Medulla oblongata (tissue), 1 donor: Measurements from ENCODE around the gene NUP98.
"Not testable (repeated sequence)": the region's sequence is repeated elsewhere in the genome, so short reads cannot be mapped to it uniquely, and the experiment has no call there.

Experiments
- DNase-seq: peaks from one replicate; pipeline ENCODE4 v3.0.0-alpha.2; 2015; ENCODE audit errors: extremely low spot score

Gene NUP98

GRCh38 chr11:3671334-3672254 lies 125.8 kb downstream of the NUP98 start, which contains the start of gene CHRNA10:
TSS of gene CHRNA10 (minus strand) at chr11:3671384. CDS start at chr11:3671312, 72 bp downstream.
- DNase-seq = no peak

GRCh38 chr11:3669742-3670183 lies 127.6 kb downstream of the NUP98 start:
- DNase-seq = no peak

- DNase-seq = no peak
These were observed 128.2 kb downstream of the NUP98 start for GRCh38 chr11:3669128-3669527.

GRCh38 chr11:3667149-3668035 lies 130.0 kb downstream of the NUP98 start:
- DNase-seq = no peak

- DNase-seq = no peak
These were observed 131.3 kb downstream of the NUP98 start for GRCh38 chr11:3666023-3666530.

DNA sequence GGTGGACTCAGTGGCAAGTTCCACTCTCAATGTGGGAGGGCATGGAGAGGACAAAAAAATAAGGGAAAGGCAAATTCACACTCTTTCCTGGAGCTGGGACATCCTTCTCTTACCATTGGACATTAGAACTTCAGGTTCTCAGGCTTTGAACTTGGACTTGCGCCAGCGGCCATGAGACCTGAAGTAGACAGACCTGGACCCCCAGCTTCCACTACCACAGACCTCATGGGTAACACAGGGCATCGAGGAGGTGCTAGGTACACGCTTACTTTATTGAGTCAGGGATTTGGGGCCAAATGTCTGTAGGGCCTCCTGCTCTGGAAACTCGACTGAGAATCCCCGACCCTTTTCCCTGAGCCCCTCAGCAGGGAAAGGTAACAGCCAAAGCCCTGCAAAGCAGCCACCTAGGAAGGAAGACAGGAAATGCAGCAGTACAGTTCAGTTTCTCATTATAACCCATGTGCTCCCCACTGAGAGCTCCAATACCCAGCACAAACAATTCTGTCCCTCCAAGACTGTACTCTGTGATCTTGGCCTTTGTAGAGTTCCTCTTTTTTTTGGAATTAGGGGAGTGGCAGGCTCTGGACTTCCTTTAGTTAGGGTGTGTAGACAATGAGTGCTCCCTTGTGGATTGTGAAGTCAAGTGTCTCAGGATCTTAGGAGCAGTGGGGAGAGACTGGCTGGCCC lies 131.9 kb downstream of the NUP98 start:
- no peak for DNase-seq

- no peak for DNase-seq
These were observed 133.2 kb downstream of the NUP98 start for GRCh38 chr11:3664032-3664630.

- DNase-seq = no peak
These were observed 134.5 kb downstream of the NUP98 start for GRCh38 chr11:3662856-3663255.

DNA sequence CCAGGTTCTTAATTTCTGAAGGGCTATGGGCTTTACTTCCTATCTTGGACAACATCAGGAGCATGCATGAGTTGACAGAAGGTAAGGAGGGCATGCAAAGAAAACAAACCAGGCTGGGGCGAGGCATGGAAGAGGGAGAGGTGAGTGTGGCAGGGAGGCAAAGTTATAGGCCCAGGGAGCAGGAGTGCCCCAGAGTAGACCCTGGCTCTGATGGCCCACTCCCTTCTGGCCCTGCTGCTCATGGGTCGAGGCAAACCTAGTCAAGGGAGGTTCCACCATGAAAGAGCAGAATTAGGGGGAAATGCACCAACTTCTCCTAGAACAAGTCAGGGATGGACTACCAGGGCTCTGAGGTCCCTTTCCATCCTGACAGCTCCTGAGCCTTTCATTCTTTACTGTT lies 136.4 kb downstream of the NUP98 start:
- no peak for DNase-seq

DNA sequence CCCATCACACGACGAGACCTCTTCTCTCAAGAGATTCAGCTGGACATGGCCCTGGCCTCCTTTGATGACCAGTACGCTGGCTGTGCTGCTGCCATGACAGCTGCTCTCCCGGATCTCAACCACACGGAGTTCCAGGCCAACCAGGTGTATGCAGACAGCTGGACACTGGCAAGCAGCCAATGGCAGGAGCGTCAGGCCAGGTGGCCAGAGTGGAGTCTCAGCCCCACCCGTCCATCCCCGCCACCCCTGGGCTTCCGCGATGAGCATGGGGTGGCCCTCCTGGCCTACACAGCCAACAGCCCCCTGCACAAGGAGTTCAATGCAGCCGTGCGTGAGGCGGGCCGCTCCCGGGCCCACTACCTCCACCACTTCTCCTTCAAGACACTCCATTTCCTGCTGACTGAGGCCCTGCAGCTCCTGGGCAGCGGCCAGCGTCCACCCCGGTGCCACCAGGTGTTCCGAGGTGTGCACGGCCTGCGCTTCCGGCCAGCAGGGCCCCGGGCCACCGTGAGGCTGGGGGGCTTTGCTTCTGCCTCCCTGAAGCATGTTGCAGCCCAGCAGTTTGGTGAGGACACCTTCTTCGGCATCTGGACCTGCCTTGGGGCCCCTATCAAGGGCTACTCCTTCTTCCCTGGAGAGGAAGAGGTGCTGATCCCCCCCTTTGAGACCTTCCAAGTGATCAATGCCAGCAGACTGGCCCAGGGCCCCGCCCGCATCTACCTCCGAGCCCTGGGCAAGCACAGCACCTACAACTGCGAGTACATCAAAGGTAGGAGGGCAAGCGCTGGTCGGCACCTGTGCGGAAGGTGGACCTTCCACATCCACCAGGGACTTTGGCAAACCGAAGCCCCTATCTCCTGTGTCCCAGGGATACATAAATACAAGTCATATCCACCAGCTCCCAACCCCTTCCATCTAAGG lies 137.5 kb downstream of the NUP98 start:
- no peak for DNase-seq

GRCh38 chr11:3658252-3658651 lies 139.1 kb downstream of the NUP98 start:
- DNase-seq = no peak

GRCh38 chr11:3657331-3657730 lies 140.0 kb downstream of the NUP98 start:
- DNase-seq = not testable (repeated sequence)

GRCh38 chr11:3655547-3655946 lies 141.8 kb downstream of the NUP98 start:
- DNase-seq = no peak

GRCh38 chr11:3652514-3652913 lies 144.8 kb downstream of the NUP98 start:
- DNase-seq = not testable (repeated sequence)

GRCh38 chr11:3649374-3649773 lies 148.0 kb downstream of the NUP98 start:
- not testable (repeated sequence) for DNase-seq

DNA sequence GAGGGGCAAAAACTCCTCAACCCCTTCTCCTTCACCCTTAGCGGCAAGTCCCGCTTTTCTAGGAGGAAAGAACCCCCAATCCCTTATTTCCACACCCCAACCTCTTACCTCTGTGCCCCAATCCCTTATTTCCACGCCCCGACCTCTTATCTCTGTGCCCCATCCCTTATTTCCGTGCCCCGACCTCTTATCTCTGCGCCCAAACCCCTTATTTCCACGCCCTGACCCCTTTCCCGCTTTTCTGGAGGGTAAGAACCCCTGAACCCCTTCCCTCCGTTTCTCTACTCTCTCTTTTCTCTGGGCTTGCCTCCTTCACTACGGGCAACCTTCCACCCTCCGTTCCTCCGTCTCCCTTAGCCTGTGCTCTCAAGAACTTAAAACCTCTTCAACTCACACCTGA lies 148.5 kb downstream of the NUP98 start:
- DNase-seq = not testable (repeated sequence)

- DNase-seq = no peak
These were observed 151.8 kb downstream of the NUP98 start for GRCh38 chr11:3645552-3645951.

DNA sequence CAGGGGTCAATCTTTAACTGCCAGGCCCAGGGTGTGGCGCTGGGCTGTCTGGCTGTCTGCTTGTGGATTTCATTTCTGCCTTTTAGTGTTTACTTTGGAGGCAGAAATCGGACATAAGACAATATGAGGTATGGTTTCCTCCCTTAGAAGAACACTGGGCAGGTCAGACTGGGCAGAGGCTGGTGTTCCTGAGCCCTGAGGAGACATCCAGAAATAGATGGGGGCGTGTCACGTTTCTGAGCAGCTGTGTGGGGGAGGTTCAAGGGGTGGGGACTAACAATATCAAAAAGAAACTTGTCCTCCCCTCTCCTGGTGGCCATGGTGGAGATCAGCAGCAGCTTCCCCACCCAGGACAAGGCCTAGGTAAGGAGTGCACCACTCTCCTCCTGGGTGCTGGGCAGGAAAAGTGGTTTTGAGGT lies 152.5 kb downstream of the NUP98 start, which contains the start of gene ART1:
ART1 (plus strand) TSS at position 312 of the 419 bp plus-strand sequence. CDS start 14,086 bp downstream, outside the sequence.
- DNase-seq = no peak

GRCh38 chr11:3643102-3643546 lies 154.2 kb downstream of the NUP98 start:
- DNase-seq = not testable (repeated sequence)
